RWPE2 (cell line): Measurements from ENCODE around the gene RHOB.

Experiments
- ATAC-seq: fragments of 200-7000 bp; cut with Tn5 transposase; 3 replicates; pipeline ENCODE4 v1.9.1; 2021; ENCODE audit warnings: low read depth
- DNase-seq: peaks from one replicate; pipeline ENCODE4 v3.0.0-alpha.2; 2020; ENCODE audit warnings: low spot score
- H3K27ac ChIP-seq: fragments of 450-650 bp; 2 replicates; pipeline ENCODE4 v1.5.1; 2017; ENCODE audit warnings: mild to moderate bottlenecking; ENCODE audit not compliant: poor library complexity, severe bottlenecking
- H3K27me3 ChIP-seq: fragments of 250-450 bp; sonication (Bioruptor Pico); 2 replicates; pipeline ENCODE4 v1.5.1; 2021; ENCODE audit warnings: mild to moderate bottlenecking, moderate library complexity; ENCODE audit not compliant: insufficient read depth, poor library complexity, severe bottlenecking
- H3K36me3 ChIP-seq: fragments of 250-450 bp; sonication (Bioruptor Pico); 2 replicates; pipeline ENCODE4 v1.5.1; 2020; ENCODE audit warnings: low read depth, mild to moderate bottlenecking, moderate library complexity
- H3K4me1 ChIP-seq: fragments of 250-450 bp; sonication (Bioruptor Pico); 2 replicates; pipeline ENCODE4 v1.5.1; 2021; ENCODE audit warnings: mild to moderate bottlenecking, moderate library complexity; ENCODE audit not compliant: insufficient read depth, poor library complexity, severe bottlenecking
- H3K4me3 ChIP-seq: fragments of 250-450 bp; sonication (Bioruptor Pico); 2 replicates; pipeline ENCODE4 v1.5.1; 2021; ENCODE audit warnings: mild to moderate bottlenecking, moderate library complexity; ENCODE audit not compliant: severe bottlenecking
- H3K9me3 ChIP-seq: fragments of 250-450 bp; sonication (Bioruptor Pico); 2 replicates; pipeline ENCODE4 v1.5.1; 2021; ENCODE audit warnings: mild to moderate bottlenecking, moderate library complexity; ENCODE audit not compliant: severe bottlenecking
- CTCF ChIP-seq: fragments of 450-650 bp; IDR thresholded peaks from one replicate; pipeline ENCODE4 v1.5.1; 2017; ENCODE audit warnings: mild to moderate bottlenecking, moderate library complexity; ENCODE audit not compliant: poor library complexity, severe bottlenecking

Gene RHOB

GRCh38 chr2:20476481-20476880 is 29.6 kb downstream of the RHOB start:
- Histone ChIP-seq H3K27ac (no peak overlapping the region), H3K27me3 (no peaks in the 10 kb centered on the region), H3K4me3 (no peak overlapping the region), H3K36me3 (no peaks in the 10 kb centered on the region), H3K9me3 (no peaks in the 10 kb centered on the region), H3K4me1 (no peaks in the 10 kb centered on the region)
- ATAC-seq = no peak
- TF ChIP-seq CTCF = no peak
- DNase-seq = no peak

GRCh38 chr2:20476950-20477349 is 30.1 kb downstream of the RHOB start:
- Histone ChIP-seq H3K4me3 (no peak overlapping the region), H3K4me1 (no peaks in the 10 kb centered on the region), H3K36me3 (no peaks in the 10 kb centered on the region), H3K9me3 (no peaks in the 10 kb centered on the region), H3K27me3 (no peaks in the 10 kb centered on the region), H3K27ac (no peak overlapping the region)
- no peak for DNase-seq
- no peak for ATAC-seq
- TF ChIP-seq CTCF = no peak

- no peak overlapping the region for H3K27ac ChIP-seq
- ATAC-seq (no peak), DNase-seq (no peak)
- H3K4me1 ChIP-seq = no peaks in the 10 kb centered on the region
- no peak for TF ChIP-seq CTCF
- H3K4me3 ChIP-seq = no peak overlapping the region
- H3K36me3 ChIP-seq = no peaks in the 10 kb centered on the region
- H3K9me3 ChIP-seq = no peaks in the 10 kb centered on the region
- no peaks in the 10 kb centered on the region for H3K27me3 ChIP-seq
Measured at GRCh38 chr2:20478961-20479360, 32.1 kb downstream of the RHOB start.

- Histone ChIP-seq H3K27ac (no peak overlapping the region), H3K4me1 (no peaks in the 10 kb centered on the region), H3K27me3 (no peaks in the 10 kb centered on the region), H3K4me3 (no peak overlapping the region), H3K36me3 (no peaks in the 10 kb centered on the region), H3K9me3 (no peaks in the 10 kb centered on the region)
- TF ChIP-seq CTCF = no peak
- DNase-seq (no peak), ATAC-seq (no peak)
Measured at GRCh38 chr2:20479835-20480234, 33.0 kb downstream of the RHOB start.

- H3K27ac ChIP-seq = no peak overlapping the region
- H3K4me1 ChIP-seq = no peaks in the 10 kb centered on the region
- no peaks in the 10 kb centered on the region for H3K36me3 ChIP-seq
- ATAC-seq (no peak), DNase-seq (no peak)
- no peaks in the 10 kb centered on the region for H3K27me3 ChIP-seq
- no peak for TF ChIP-seq CTCF
- no peaks in the 10 kb centered on the region for H3K9me3 ChIP-seq
- no peak overlapping the region for H3K4me3 ChIP-seq
Measured at GRCh38 chr2:20480913-20481312, 34.0 kb downstream of the RHOB start.
